Type B pancreatic cell (in vitro differentiated cells): ENCODE results near the gene ZBED4. TPM values are rescaled to one million over a fixed set of nuclear protein-coding genes. Genes with fewer than 3 reads are reported as not detected.

Experiments
- DNase-seq: peaks from one replicate; pipeline ENCODE4 v3.0.0; 2021; ENCODE audit warnings: mixed read lengths; ENCODE audit not compliant: unreplicated experiment; ENCODE audit errors: extremely low spot score
- H3K27ac Mint-ChIP-seq: 2 replicates; pipeline ENCODE4 v1.8.0; 2021; ENCODE audit warnings: mild to moderate bottlenecking, mixed read lengths
- H3K27me3 Mint-ChIP-seq: 2 replicates; pipeline ENCODE4 v1.8.0; 2021; ENCODE audit warnings: mixed read lengths
- H3K36me3 Mint-ChIP-seq: 2 replicates; pipeline ENCODE4 v1.8.0; 2021; ENCODE audit warnings: mixed read lengths
- H3K4me1 Mint-ChIP-seq: one replicate; pipeline ENCODE4 v1.8.0; 2021; ENCODE audit warnings: mixed read lengths; ENCODE audit not compliant: unreplicated experiment
- H3K4me3 Mint-ChIP-seq: 2 replicates; pipeline ENCODE4 v1.8.0; 2021; ENCODE audit warnings: mild to moderate bottlenecking, mixed read lengths
- H3K9me3 Mint-ChIP-seq: 2 replicates; pipeline ENCODE4 v1.8.0; 2021; ENCODE audit warnings: mixed read lengths
- CTCF ChIP-seq: fragments of 200-600 bp; sonication (generic); conservative IDR thresholded peaks from 2 replicates; pipeline ENCODE4 v1.5.0; 2021; ENCODE audit warnings: antibody characterized with exemption, mild to moderate bottlenecking
- total RNA-seq: library from RNA; stranded (reverse); gene quantifications from 2 replicates; pipeline ENCODE4 v1.2.1, GENCODE V29; 2021; ENCODE audit warnings: low replicate concordance

ZBED4 gene
- total RNA-seq, 1 donor from 2014 or later, result 29.1 TPM

- Mint-ChIP-seq H3K27ac (no peak overlapping the region), H3K9me3 (no peaks in the 10 kb centered on the region), H3K27me3 (peaks cover 5% of the 10 kb centered on the region), H3K36me3 (no peaks in the 10 kb centered on the region), H3K4me3 (peak overlapping the region; percentile 44), H3K4me1 (peaks cover 6% of the 10 kb centered on the region)
- DNase-seq, result no peak
- TF ChIP-seq CTCF, result no peak
Observed at GRCh38 chr22:49934160-49934890, 80.7 kb downstream of the ZBED4 start.

- Mint-ChIP-seq H3K4me1 (peaks cover 10% of the 10 kb centered on the region), H3K27me3 (peaks cover 5% of the 10 kb centered on the region), H3K36me3 (no peaks in the 10 kb centered on the region), H3K4me3 (no peak overlapping the region), H3K9me3 (no peaks in the 10 kb centered on the region), H3K27ac (no peak overlapping the region)
- TF ChIP-seq CTCF, result no peak
- DNase-seq, result no peak
Observed at GRCh38 chr22:49934891-49935557, 81.4 kb downstream of the ZBED4 start.

GRCh38 chr22:49935561-49935960 lies 81.9 kb downstream of the ZBED4 start:
- no peak overlapping the region for H3K4me3 Mint-ChIP-seq
- H3K4me1 Mint-ChIP-seq, result peaks cover 10% of the 10 kb centered on the region
- DNase-seq, result no peak
- H3K27ac Mint-ChIP-seq, result no peak overlapping the region
- TF ChIP-seq CTCF, result no peak
- H3K27me3 Mint-ChIP-seq, result peaks cover 5% of the 10 kb centered on the region
- no peaks in the 10 kb centered on the region for H3K36me3 Mint-ChIP-seq
- H3K9me3 Mint-ChIP-seq, result no peaks in the 10 kb centered on the region

GRCh38 chr22:49936018-49936972 lies 82.7 kb downstream of the ZBED4 start:
- no peak for TF ChIP-seq CTCF
- no peak for DNase-seq
- Mint-ChIP-seq H3K9me3 (no peaks in the 10 kb centered on the region), H3K27ac (peak overlapping the region; percentile 48), H3K27me3 (no peaks in the 10 kb centered on the region), H3K4me3 (no peak overlapping the region), H3K4me1 (peaks cover 4% of the 10 kb centered on the region), H3K36me3 (no peaks in the 10 kb centered on the region)

GRCh38 chr22:49936973-49937757 lies 83.5 kb downstream of the ZBED4 start:
- no peak for TF ChIP-seq CTCF

More at GRCh38 chr22:49936973-49937757, 83.5 kb downstream of the ZBED4 start:
- DNase-seq, result no peak
- Mint-ChIP-seq H3K4me3 (no peak overlapping the region), H3K27me3 (no peaks in the 10 kb centered on the region), H3K9me3 (no peaks in the 10 kb centered on the region), H3K27ac (peak overlapping the region; percentile 48), H3K4me1 (peaks cover 4% of the 10 kb centered on the region), H3K36me3 (no peaks in the 10 kb centered on the region)
